IPS DF 6.9 (cell line): ENCODE results near the gene TRIM54.

Experiments used
- DNase-seq: peaks from one replicate; pipeline ENCODE4 v3.0.0-alpha.2; 2013; ENCODE audit warnings: low read depth, low spot score
- H3K27ac ChIP-seq: one replicate; pipeline ENCODE4 v1.5.1; 2013; ENCODE audit warnings: low read length, control low read depth
- H3K27me3 ChIP-seq: 2 replicates; pipeline ENCODE4 v1.6.1; 2013; ENCODE audit warnings: mild to moderate bottlenecking, low read length; ENCODE audit not compliant: control insufficient read depth, insufficient read depth
- H3K36me3 ChIP-seq: 2 replicates; pipeline ENCODE4 v1.6.1; 2013; ENCODE audit warnings: low read length; ENCODE audit not compliant: control insufficient read depth, insufficient read depth
- H3K4me1 ChIP-seq: 2 replicates; pipeline ENCODE4 v1.6.1; 2013; ENCODE audit warnings: low read length; ENCODE audit not compliant: control insufficient read depth, insufficient read depth
- H3K4me3 ChIP-seq: 2 replicates; pipeline ENCODE4 v1.5.1; 2013; ENCODE audit warnings: mild to moderate bottlenecking, low read length
- H3K9me3 ChIP-seq: 2 replicates; pipeline ENCODE4 v1.6.1; 2013; ENCODE audit warnings: low read length, inconsistent platforms; ENCODE audit not compliant: control insufficient read depth, insufficient read depth
- WGBS: extraction: QIAGEN DNeasy Blood & Tissue Kit; methylation state at CpG from one replicate; pipeline ENCODE4 v1.1.7; 2013; ENCODE audit warnings: mixed read lengths, missing lambda C conversion rate; ENCODE audit not compliant: insufficient read length, insufficient coverage; 5-methylcytosine and 5-hydroxymethylcytosine counted together

Gene TRIM54

DNA sequence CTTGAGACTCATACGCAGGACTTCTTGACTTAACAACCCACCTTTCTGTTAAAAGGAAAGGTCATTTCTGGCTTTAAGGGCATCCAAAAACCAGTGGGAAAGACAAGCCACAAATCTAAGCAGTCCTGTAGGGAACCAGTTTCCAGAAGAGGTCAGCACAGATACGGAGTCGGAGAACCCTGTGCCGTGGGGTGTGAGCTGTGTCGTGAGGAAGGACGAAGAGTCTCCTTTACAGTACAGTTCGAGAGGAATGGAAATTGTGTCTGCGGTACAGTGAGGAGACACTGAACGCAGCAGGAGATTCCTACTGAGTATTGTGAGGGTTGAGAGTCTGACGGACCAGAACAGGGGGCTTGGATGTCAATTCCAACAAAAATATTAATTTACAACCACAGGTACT, 37.1 kb upstream of the TRIM54 start:
- H3K9me3 ChIP-seq = no peaks in the 10 kb centered on the region
- no peak overlapping the region for H3K4me3 ChIP-seq
- H3K36me3 ChIP-seq = peaks cover 44% of the 10 kb centered on the region
- no peak overlapping the region for H3K27ac ChIP-seq
- no peak for DNase-seq
- WGBS = no CpG with 5 or more reads among the region's 10 CpGs
- no peaks in the 10 kb centered on the region for H3K4me1 ChIP-seq
- no peaks in the 10 kb centered on the region for H3K27me3 ChIP-seq

DNA sequence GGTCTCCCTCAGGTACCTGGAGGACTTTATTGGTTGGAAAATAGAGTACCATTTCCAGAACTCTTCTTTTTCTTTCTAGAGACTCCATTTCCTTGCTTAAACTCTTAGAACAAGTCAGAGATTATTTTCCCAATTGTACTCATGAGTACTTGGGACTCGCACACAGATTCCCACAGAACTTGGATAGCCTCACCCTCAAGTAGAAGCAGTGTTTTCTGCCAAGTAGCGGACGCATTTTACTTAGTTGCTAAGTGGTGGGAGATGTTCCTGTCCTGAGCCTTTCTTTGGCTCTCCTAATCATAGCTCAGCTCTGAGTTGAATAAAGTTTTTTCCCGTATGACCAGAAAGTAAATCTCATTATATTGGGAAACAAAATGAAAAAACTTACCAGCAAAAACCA, 36.6 kb upstream of the TRIM54 start:
- Histone ChIP-seq H3K4me3 (no peak overlapping the region), H3K27ac (no peak overlapping the region), H3K27me3 (no peaks in the 10 kb centered on the region), H3K4me1 (peaks cover 2% of the 10 kb centered on the region; the same call in 1 of the 2 replicates), H3K36me3 (peaks cover 40% of the 10 kb centered on the region), H3K9me3 (no peaks in the 10 kb centered on the region)
- WGBS = no CpG with 5 or more reads among the region's 4 CpGs
- DNase-seq = no peak

DNA sequence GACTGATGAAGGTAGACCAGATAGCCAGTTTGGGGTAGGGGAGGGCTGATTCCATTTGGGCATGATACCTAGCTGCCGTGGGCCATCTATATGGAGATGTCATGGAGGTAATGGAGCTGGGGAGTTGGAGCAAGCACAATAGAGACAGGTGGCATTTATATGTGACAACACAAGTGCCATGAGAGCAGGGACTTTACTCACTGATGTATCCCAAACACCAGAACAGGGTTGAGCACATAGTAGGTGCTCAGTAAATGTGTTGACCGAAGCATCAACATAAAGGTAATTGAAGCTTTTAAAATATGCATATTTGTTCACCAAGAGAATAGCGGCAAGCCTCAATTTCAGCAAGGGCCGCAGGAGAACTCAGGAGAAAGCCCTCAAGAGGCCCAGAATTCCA, 34.3 kb upstream of the TRIM54 start:
- Histone ChIP-seq H3K36me3 (peaks cover 17% of the 10 kb centered on the region), H3K4me1 (peaks cover 10% of the 10 kb centered on the region), H3K27me3 (no peaks in the 10 kb centered on the region; the same call in 1 of the 2 replicates), H3K4me3 (no peak overlapping the region), H3K27ac (no peak overlapping the region), H3K9me3 (no peaks in the 10 kb centered on the region)
- DNase-seq = no peak
- no CpG with 5 or more reads among the region's 4 CpGs for WGBS

GRCh38 chr2:27249159-27249890, 32.9 kb upstream of the TRIM54 start:
- Histone ChIP-seq H3K27me3 (no peaks in the 10 kb centered on the region; the same call in 1 of the 2 replicates), H3K4me3 (no peak overlapping the region), H3K9me3 (no peaks in the 10 kb centered on the region), H3K4me1 (peaks cover 10% of the 10 kb centered on the region), H3K27ac (no peak overlapping the region), H3K36me3 (peaks cover 3% of the 10 kb centered on the region; the same call in 1 of the 2 replicates)
- no CpG with 5 or more reads among the region's 12 CpGs for WGBS
- DNase-seq = no peak

DNA sequence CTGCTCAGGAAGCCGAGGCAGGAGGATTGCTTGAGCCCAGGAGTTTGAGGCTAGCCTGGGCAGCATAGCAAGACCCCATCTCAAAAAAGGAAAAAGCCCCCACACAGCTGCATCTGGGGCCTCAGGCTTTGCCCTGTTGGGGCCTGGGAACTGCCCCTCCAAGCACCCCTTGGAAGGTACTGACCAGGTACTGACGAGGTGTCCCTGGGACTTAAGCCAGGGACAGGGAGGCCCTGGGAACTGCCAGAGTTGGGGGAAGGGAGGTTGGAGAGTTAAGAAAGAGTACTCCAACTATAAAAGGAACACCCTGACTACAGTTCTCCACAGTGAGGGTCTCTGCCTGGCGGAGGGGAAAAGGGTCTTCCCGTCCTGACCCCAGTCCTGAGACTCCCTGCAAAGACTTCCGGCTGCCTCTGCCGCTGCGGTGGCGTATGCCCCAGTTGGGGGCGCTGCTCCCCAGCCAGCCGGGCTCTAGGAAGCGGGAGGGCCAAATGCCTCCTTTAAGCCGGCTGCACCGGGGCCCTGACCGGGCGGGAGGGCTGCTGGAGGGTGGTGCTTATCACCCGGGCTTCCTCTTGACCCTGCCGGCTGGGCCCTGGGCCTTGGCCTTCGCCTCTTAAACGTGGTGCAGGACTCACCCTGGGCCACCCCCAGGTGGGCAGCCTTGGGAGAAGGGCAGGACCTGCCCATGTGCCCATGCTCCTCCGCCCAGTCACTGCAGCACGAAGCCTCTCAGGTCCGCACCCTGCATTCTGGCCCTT, 32.2 kb upstream of the TRIM54 start:
- H3K27me3 ChIP-seq = no peaks in the 10 kb centered on the region; the same call in 1 of the 2 replicates
- H3K9me3 ChIP-seq = no peaks in the 10 kb centered on the region
- H3K4me1 ChIP-seq = peaks cover 10% of the 10 kb centered on the region
- no peak for DNase-seq
- H3K36me3 ChIP-seq = no peaks in the 10 kb centered on the region
- WGBS = no CpG with 5 or more reads among the region's 22 CpGs
- H3K27ac ChIP-seq = no peak overlapping the region
- H3K4me3 ChIP-seq = no peak overlapping the region; the same call in 1 of the 2 replicates

DNA sequence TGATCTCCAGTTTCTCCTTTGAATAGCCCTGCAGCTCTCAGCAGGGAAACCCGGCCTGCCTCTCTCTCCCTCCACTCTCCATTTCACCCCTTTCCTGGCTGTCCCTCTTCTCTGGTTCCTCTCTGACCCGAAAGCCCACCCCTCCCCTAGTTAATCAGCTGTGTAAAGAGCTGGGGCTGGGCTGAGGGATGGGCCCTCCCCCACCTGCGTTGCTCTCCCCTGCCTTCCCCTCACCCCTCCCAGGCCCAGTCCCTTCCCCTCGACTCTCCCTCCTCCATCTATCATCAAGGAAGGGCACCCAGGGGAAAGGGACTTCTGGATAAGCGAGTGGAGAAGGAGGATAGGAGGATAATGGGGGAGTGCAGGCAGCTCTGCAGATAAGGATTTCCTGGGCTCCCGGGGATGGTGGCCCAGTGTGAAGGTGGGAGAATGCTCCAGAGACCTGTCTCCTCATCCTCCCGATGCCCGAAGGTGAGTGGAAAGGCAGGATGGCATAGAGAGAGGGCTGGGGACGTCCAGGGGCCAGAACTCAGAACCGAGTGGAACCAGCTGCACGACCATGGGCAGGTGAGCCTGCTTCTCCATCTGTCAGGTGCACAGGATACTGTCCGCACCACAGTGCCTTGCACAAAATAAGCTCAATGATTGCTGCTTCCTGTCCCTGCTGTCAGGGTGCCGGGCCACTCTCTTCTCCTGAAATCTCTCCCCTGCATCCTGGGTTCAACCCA, 31.4 kb upstream of the TRIM54 start:
- Histone ChIP-seq H3K27ac (no peak overlapping the region), H3K4me3 (no peak overlapping the region; the same call in 1 of the 2 replicates), H3K9me3 (no peaks in the 10 kb centered on the region), H3K27me3 (no peaks in the 10 kb centered on the region; the same call in 1 of the 2 replicates), H3K4me1 (peaks cover 10% of the 10 kb centered on the region), H3K36me3 (no peaks in the 10 kb centered on the region)
- DNase-seq = no peak
- WGBS = no CpG with 5 or more reads among the region's 13 CpGs

DNA sequence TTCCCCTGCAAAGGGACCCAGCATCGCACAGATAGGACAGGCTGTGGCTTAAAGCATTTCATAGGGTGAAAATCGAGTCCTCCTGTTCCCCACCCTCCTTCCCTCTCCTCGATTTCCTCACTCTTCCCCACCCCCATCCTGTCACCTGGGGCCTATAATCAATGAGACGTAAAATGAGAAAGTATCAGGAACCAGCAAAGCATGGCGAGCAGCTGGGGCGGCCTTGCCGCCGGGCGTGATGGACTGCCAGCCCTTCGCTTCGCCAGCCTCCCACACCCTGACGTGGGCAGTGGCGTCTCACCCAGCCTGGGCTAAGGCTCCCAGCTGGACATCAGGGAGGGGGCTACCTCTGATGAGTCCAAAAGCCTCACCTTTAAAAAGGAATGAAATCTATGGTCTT, 30.5 kb upstream of the TRIM54 start:
- no peak overlapping the region for H3K27ac ChIP-seq

DNA sequence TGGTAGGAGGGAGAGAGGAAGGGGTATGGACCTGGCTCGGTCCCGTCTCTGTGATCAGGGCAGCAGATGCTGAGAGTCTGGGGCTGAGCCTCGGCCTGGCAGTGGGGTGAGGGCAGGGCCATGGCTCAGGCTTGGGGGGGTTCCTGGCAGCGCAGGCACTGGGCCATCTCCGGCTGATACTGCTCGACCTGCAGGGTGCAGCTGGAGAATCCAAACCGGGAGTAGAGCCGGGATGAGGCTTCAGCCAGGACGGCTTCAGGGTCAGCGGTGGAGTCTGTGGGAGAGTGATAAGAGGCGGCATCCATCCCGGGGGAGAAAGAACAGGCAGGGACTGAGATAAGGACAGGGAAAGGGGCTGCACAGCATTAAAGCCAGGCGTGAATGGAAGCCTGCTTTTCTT, 27.0 kb upstream of the TRIM54 start:
- H3K9me3 ChIP-seq = no peaks in the 10 kb centered on the region
- H3K27ac ChIP-seq = no peak overlapping the region
- WGBS = no CpG with 5 or more reads among the region's 13 CpGs
- no peaks in the 10 kb centered on the region; the same call in 1 of the 2 replicates for H3K27me3 ChIP-seq
- H3K36me3 ChIP-seq = no peaks in the 10 kb centered on the region
- no peak for DNase-seq
- H3K4me3 ChIP-seq = no peak overlapping the region
- H3K4me1 ChIP-seq = peaks cover 10% of the 10 kb centered on the region

More for the DNA sequence above, 30.5 kb upstream of the TRIM54 start:
- peaks cover 10% of the 10 kb centered on the region for H3K4me1 ChIP-seq
- H3K9me3 ChIP-seq = no peaks in the 10 kb centered on the region
- H3K4me3 ChIP-seq = no peak overlapping the region
- no peaks in the 10 kb centered on the region for H3K36me3 ChIP-seq
- DNase-seq = no peak
- H3K27me3 ChIP-seq = no peaks in the 10 kb centered on the region; the same call in 1 of the 2 replicates
- WGBS = no CpG with 5 or more reads among the region's 13 CpGs

- no peak for DNase-seq
- no peaks in the 10 kb centered on the region for H3K36me3 ChIP-seq
- no peak overlapping the region for H3K4me3 ChIP-seq
- H3K4me1 ChIP-seq = peaks cover 8% of the 10 kb centered on the region
- H3K9me3 ChIP-seq = no peaks in the 10 kb centered on the region
- H3K27ac ChIP-seq = no peak overlapping the region
- WGBS = no CpG with 5 or more reads among the region's 1 CpG
- H3K27me3 ChIP-seq = peaks cover under 1% of the 10 kb centered on the region; the same call in 1 of the 2 replicates
Measured at GRCh38 chr2:27255660-27256059, 26.6 kb upstream of the TRIM54 start.

DNA sequence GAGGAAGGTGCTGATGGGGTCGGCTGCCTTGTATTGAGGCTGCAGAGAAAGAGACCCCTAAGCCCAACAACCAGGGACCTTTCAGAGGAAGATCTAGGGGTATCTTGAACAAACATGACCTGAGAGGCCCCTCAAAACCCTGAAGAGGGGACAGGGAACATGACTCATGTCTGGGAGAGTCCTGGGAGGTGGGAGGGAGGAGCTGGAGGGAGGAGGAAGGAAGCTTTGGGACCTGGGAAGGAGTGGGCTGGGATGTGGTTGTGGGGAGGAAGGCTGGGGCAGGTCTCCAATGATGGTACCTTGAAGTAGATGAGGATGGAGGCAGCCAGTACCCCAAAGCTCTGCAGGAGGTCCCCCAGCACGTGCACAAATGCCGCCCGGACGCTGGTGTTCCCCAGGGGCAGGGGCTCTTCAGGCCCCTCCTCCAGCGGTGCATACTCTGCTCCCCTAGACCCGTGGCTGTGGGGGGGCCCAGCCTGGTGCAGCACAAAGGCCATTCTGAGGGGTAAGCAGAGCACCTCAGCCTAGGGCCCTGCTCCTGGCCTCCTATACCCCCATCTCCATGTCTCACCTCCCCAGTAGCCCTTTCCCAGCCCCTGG, 25.3 kb upstream of the TRIM54 start:
- peaks cover 14% of the 10 kb centered on the region for H3K27me3 ChIP-seq
- no CpG with 5 or more reads among the region's 7 CpGs for WGBS

More for the DNA sequence above, 25.3 kb upstream of the TRIM54 start:
- DNase-seq = no peak
- H3K36me3 ChIP-seq = no peaks in the 10 kb centered on the region
- peaks cover 4% of the 10 kb centered on the region for H3K4me1 ChIP-seq
- no peak overlapping the region for H3K27ac ChIP-seq
- no peaks in the 10 kb centered on the region for H3K9me3 ChIP-seq
- no peak overlapping the region for H3K4me3 ChIP-seq
